RCC 7860 (cell line): Measurements from ENCODE around the gene SEPTIN8.

Experiments
- DNase-seq: peaks from one replicate; pipeline ENCODE4 v3.0.0-alpha.2; 2015; ENCODE audit warnings: low spot score
- FAIRE-seq: peaks from 2 replicates; lab custom pipeline; 2012; peaks lifted over from hg19 to GRCh38; lab: Jason Lieb, UNC

SEPTIN8 gene

GRCh38 chr5:132777209-132778069 lies at the start of gene SEPTIN8:
SEPTIN8 (minus strand) TSS chr5:132777239; CDS start chr5:132777137, 102 bp downstream.
- DNase-seq (no peak), FAIRE-seq (no peak)

- DNase-seq (no peak), FAIRE-seq (no peak)
These were observed 49.5 kb upstream of the SEPTIN8 start for GRCh38 chr5:132826424-132827082.

- FAIRE-seq (no peak), DNase-seq (no peak)
These were observed 48.9 kb upstream of the SEPTIN8 start for GRCh38 chr5:132825834-132826391.

GRCh38 chr5:132825033-132825833 lies 48.2 kb upstream of the SEPTIN8 start:
- no peak for DNase-seq
- no peak for FAIRE-seq

- DNase-seq (no peak), FAIRE-seq (no peak)
These were observed 47.4 kb upstream of the SEPTIN8 start for GRCh38 chr5:132824426-132824825.

GRCh38 chr5:132823481-132824050 lies 46.5 kb upstream of the SEPTIN8 start:
- FAIRE-seq (no peak), DNase-seq (no peak)

- no peak for DNase-seq
- FAIRE-seq, result no peak
These were observed 45.8 kb upstream of the SEPTIN8 start for GRCh38 chr5:132822650-132823480.

GRCh38 chr5:132821791-132822190 lies 44.8 kb upstream of the SEPTIN8 start:
- DNase-seq, result no peak
- no peak for FAIRE-seq

- FAIRE-seq, result no peak
These were observed 44.3 kb upstream of the SEPTIN8 start for GRCh38 chr5:132821350-132821749.

GRCh38 chr5:132820162-132820754 lies 43.2 kb upstream of the SEPTIN8 start:
- FAIRE-seq (peak; percentile 54), DNase-seq (peak; percentile 67)

More at GRCh38 chr5:132821350-132821749, 44.3 kb upstream of the SEPTIN8 start:
- DNase-seq, result no peak

GRCh38 chr5:132819468-132819867 lies 42.4 kb upstream of the SEPTIN8 start:
- no peak for FAIRE-seq
- DNase-seq, result no peak

GRCh38 chr5:132817011-132817410 lies 40.0 kb upstream of the SEPTIN8 start:
- DNase-seq (no peak), FAIRE-seq (no peak)

- FAIRE-seq, result no peak
- DNase-seq, result no peak
These were observed 39.5 kb upstream of the SEPTIN8 start for GRCh38 chr5:132816554-132816953.

GRCh38 chr5:132816083-132816482 lies 39.0 kb upstream of the SEPTIN8 start:
- DNase-seq (no peak), FAIRE-seq (no peak)

GRCh38 chr5:132815454-132815853 lies 38.4 kb upstream of the SEPTIN8 start:
- no peak for DNase-seq
- no peak for FAIRE-seq

- DNase-seq (no peak), FAIRE-seq (no peak)
These were observed 37.7 kb upstream of the SEPTIN8 start for GRCh38 chr5:132814503-132815294.

- DNase-seq, result no peak
These were observed 36.8 kb upstream of the SEPTIN8 start for GRCh38 chr5:132813599-132814502.

More at GRCh38 chr5:132813599-132814502, 36.8 kb upstream of the SEPTIN8 start:
- FAIRE-seq, result no peak
